AG09309 (cell line): Measurements from ENCODE around the gene LTBP4.

Experiments used
- DNase-seq: peaks from one replicate; pipeline ENCODE4 v3.0.0-alpha.2; 2010; ENCODE audit warnings: low read depth
- H3K4me3 ChIP-seq: 2 replicates; pipeline ENCODE4 v1.5.1; 2011; ENCODE audit warnings: mild to moderate bottlenecking, low read depth, low read length, moderate library complexity; ENCODE audit not compliant: control insufficient read depth
- CTCF ChIP-seq: IDR thresholded peaks from 2 replicates; pipeline ENCODE4 v1.5.1; 2011; ENCODE audit warnings: mild to moderate bottlenecking, low read depth, low read length, inconsistent platforms; ENCODE audit not compliant: insufficient read depth, control insufficient read depth; ENCODE audit errors: missing control alignments

LTBP4 gene

GRCh38 chr19:40567750-40568494 lies 33.2 kb upstream of the LTBP4 start:
- DNase-seq = no peak
- no peak for TF ChIP-seq CTCF
- H3K4me3 ChIP-seq = peak overlapping the region; percentile 51

- TF ChIP-seq CTCF = no peak
- H3K4me3 ChIP-seq = peak overlapping the region; percentile 53
Observed at GRCh38 chr19:40570313-40571004, 30.7 kb upstream of the LTBP4 start.

GRCh38 chr19:40571005-40571318 lies 30.2 kb upstream of the LTBP4 start:
- TF ChIP-seq CTCF = no peak
- H3K4me3 ChIP-seq = peak overlapping the region; percentile 6
- DNase-seq = no peak

More at GRCh38 chr19:40570313-40571004, 30.7 kb upstream of the LTBP4 start:
- peak; percentile 98 for DNase-seq

GRCh38 chr19:40571831-40572495 lies 29.2 kb upstream of the LTBP4 start:
- H3K4me3 ChIP-seq = no peak overlapping the region
- DNase-seq = no peak
- TF ChIP-seq CTCF = no peak

GRCh38 chr19:40575326-40575725 lies 25.8 kb upstream of the LTBP4 start:
- H3K4me3 ChIP-seq = no peak overlapping the region
- no peak for TF ChIP-seq CTCF
- no peak for DNase-seq

GRCh38 chr19:40576151-40576584 lies 25.0 kb upstream of the LTBP4 start:
- peak overlapping the region; percentile 89 for H3K4me3 ChIP-seq
- TF ChIP-seq CTCF = no peak
- DNase-seq = no peak
